KBM-7 (cell line): Measurements from ENCODE around the gene NDUFAF3.

Experiments used
- DNase-seq: peaks from one replicate; pipeline ENCODE4 v3.0.0-alpha.2; 2015
- in situ Hi-C: fragments of 300-500 bp; cut with MboI; formaldehyde crosslinking; loops from 2 replicates; pipeline ENCODE4 v1.14.3; 2020; ENCODE audit warnings: low sequenced_read_pairs, low pct_unique_long_range_greater_than_20kb, mixed read lengths

NDUFAF3 gene

GRCh38 chr3:49021813-49022687, at the start of gene NDUFAF3:
Gene NDUFAF3 (plus strand): TSS chr3:49022121. CDS start chr3:49022145, 24 bp downstream.
- in situ Hi-C loops, result no loop called here
- DNase-seq, result peak; percentile 89

GRCh38 chr3:48974076-48974864, 47.7 kb upstream of the NDUFAF3 start:
- in situ Hi-C loops, result no loop called here
- no peak for DNase-seq

- DNase-seq, result no peak
- in situ Hi-C loops, result no loop called here
Measured at GRCh38 chr3:48979451-48979850, 42.5 kb upstream of the NDUFAF3 start.

GRCh38 chr3:48980295-48980694, 41.6 kb upstream of the NDUFAF3 start:
- DNase-seq, result no peak
- in situ Hi-C loops, result no loop called here

- no peak for DNase-seq
- in situ Hi-C loops, result no loop called here
Measured at GRCh38 chr3:48982016-48982415, 39.9 kb upstream of the NDUFAF3 start.

GRCh38 chr3:48982686-48983085, 39.2 kb upstream of the NDUFAF3 start:
- DNase-seq, result no peak
- in situ Hi-C loops, result no loop called here

GRCh38 chr3:48983096-48983495, 38.8 kb upstream of the NDUFAF3 start:
- DNase-seq, result no peak
- in situ Hi-C loops, result no loop called here

GRCh38 chr3:48984663-48985062, 37.3 kb upstream of the NDUFAF3 start:
- no peak for DNase-seq
- in situ Hi-C loops, result no loop called here

- in situ Hi-C loops, result no loop called here
- DNase-seq, result no peak
Measured at GRCh38 chr3:48985831-48986376, 36.0 kb upstream of the NDUFAF3 start.

GRCh38 chr3:48989126-48989795, 32.7 kb upstream of the NDUFAF3 start:
- DNase-seq, result no peak
- in situ Hi-C loops, result no loop called here

- in situ Hi-C loops, result no loop called here
- DNase-seq, result peak; percentile 83
Measured at GRCh38 chr3:48989796-48990635, 31.9 kb upstream of the NDUFAF3 start, which contains the start of gene P4HTM. Gene P4HTM (plus strand): TSS chr3:48990241. CDS start chr3:48990257, 16 bp downstream.

GRCh38 chr3:48990636-48991469, 31.1 kb upstream of the NDUFAF3 start:
- in situ Hi-C loops, result no loop called here
- peak; percentile 53 for DNase-seq

GRCh38 chr3:48991851-48992545, 29.9 kb upstream of the NDUFAF3 start:
- DNase-seq, result no peak
- in situ Hi-C loops, result no loop called here

GRCh38 chr3:48993834-48994233, 28.1 kb upstream of the NDUFAF3 start:
- peak; percentile 59 for DNase-seq
- in situ Hi-C loops, result no loop called here

- DNase-seq, result no peak
- in situ Hi-C loops, result no loop called here
Measured at GRCh38 chr3:48996640-48997039, 25.3 kb upstream of the NDUFAF3 start.

- no peak for DNase-seq
- in situ Hi-C loops, result no loop called here
Measured at GRCh38 chr3:48997102-48997635, 24.8 kb upstream of the NDUFAF3 start.
